ENCODE results near the gene ARFGAP2.

ARFGAP2 gene

DNA sequence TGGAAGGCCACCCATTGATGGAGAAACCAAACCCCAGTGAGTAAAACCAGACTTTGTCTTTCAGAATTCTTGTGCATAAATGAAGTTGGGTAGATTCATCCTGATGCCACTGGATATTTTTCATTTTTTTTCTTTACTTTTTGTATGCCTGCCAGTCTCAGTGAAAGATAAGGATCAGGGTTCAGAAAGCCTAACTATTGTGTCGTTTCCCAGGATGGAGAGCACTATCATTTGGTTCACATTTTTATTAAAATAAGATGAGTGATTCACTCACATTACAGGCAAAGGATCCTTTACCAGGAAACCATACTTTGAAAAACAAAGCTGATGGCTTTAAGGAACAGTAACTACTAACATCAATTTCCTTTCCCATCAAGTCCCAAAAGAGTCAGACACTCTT lies 52.0 kb downstream of the ARFGAP2 start:
- no peak for TF ChIP-seq TAF1 (IDR thresholded peaks at IDR 0.05; ENCODE audit: low read depth)
- TF ChIP-seq CEBPB (IDR thresholded peaks at IDR 0.05) = no peak
- TF ChIP-seq EP300 (IDR thresholded peaks at IDR 0.05; ENCODE audit: borderline replicate concordance) = no peak
- TF ChIP-seq REST (IDR thresholded peaks at IDR 0.05; ENCODE audit: low read depth) = no peak
- TF ChIP-seq, protein P1, sequence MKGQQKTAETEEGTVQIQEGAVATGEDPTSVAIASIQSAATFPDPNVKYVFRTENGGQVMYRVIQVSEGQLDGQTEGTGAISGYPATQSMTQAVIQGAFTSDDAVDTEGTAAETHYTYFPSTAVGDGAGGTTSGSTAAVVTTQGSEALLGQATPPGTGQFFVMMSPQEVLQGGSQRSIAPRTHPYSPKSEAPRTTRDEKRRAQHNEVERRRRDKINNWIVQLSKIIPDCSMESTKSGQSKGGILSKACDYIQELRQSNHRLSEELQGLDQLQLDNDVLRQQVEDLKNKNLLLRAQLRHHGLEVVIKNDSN (IDR thresholded peaks at IDR 0.05) = no peak
- no peak for TF ChIP-seq EGR1 (IDR thresholded peaks at IDR 0.05)
- no peak for TF ChIP-seq CREB1 (IDR thresholded peaks at IDR 0.05; ENCODE audit: low read depth)
- TF ChIP-seq RAD21 (IDR thresholded peaks at IDR 0.05; ENCODE audit: low read depth) = no peak
- no peak for TF ChIP-seq YY1 (IDR thresholded peaks at IDR 0.05; ENCODE audit: low read depth)
- no peak for TF ChIP-seq FOXM1 (IDR thresholded peaks at IDR 0.05; ENCODE audit: borderline replicate concordance, low read depth)
- TF ChIP-seq TEAD4 (IDR thresholded peaks at IDR 0.05) = no peak
- TF ChIP-seq TCF12 (IDR thresholded peaks at IDR 0.05; ENCODE audit: low read depth) = no peak
- no peak for TF ChIP-seq NFIC (IDR thresholded peaks at IDR 0.05)
- TF ChIP-seq, protein P2, sequence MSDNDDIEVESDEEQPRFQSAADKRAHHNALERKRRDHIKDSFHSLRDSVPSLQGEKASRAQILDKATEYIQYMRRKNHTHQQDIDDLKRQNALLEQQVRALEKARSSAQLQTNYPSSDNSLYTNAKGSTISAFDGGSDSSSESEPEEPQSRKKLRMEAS (IDR thresholded peaks at IDR 0.05) = no peak
- no peak for TF ChIP-seq ZBTB7A (IDR thresholded peaks at IDR 0.05; ENCODE audit: low read depth)

GRCh38 chr11:47123094-47123493 lies 53.6 kb downstream of the ARFGAP2 start:
- no peak for TF ChIP-seq REST (IDR thresholded peaks at IDR 0.05; ENCODE audit: low read depth)
- no peak for TF ChIP-seq EGR1 (IDR thresholded peaks at IDR 0.05)
- TF ChIP-seq CREB1 (IDR thresholded peaks at IDR 0.05; ENCODE audit: low read depth) = no peak
- no peak for TF ChIP-seq YY1 (IDR thresholded peaks at IDR 0.05; ENCODE audit: low read depth)
- TF ChIP-seq FOXM1 (IDR thresholded peaks at IDR 0.05; ENCODE audit: borderline replicate concordance, low read depth) = no peak
- no peak for TF ChIP-seq TCF12 (IDR thresholded peaks at IDR 0.05; ENCODE audit: low read depth)

DNA sequence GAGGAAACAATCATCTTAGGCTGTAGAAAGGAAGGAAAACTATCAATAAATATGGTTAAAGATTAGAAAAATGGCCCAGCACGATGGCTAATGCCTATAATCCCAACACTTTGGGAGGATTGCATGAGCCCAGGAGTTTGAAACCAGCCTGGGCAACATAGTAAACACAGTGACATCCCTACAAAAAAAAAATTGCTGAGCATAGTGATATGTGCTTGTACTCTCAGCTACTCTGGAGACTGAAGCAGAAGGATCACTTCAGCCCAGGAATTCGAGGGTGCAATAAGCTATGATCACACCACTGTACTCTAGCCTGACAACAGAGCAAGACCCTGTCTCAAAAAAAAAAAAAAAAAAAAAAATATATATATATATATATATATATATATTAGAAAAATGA lies 54.9 kb downstream of the ARFGAP2 start:
- TF ChIP-seq, protein P1 (IDR thresholded peaks at IDR 0.05) = no peak
- TF ChIP-seq CEBPB (IDR thresholded peaks at IDR 0.05) (no peak), FOXM1 (IDR thresholded peaks at IDR 0.05; ENCODE audit: borderline replicate concordance, low read depth) (no peak), TCF12 (IDR thresholded peaks at IDR 0.05; ENCODE audit: low read depth) (no peak), NFIC (IDR thresholded peaks at IDR 0.05) (no peak), EP300 (IDR thresholded peaks at IDR 0.05; ENCODE audit: borderline replicate concordance) (no peak), EGR1 (IDR thresholded peaks at IDR 0.05) (no peak), REST (IDR thresholded peaks at IDR 0.05; ENCODE audit: low read depth) (no peak), YY1 (IDR thresholded peaks at IDR 0.05; ENCODE audit: low read depth) (no peak), TEAD4 (IDR thresholded peaks at IDR 0.05) (no peak), ZBTB7A (IDR thresholded peaks at IDR 0.05; ENCODE audit: low read depth) (no peak), CREB1 (IDR thresholded peaks at IDR 0.05; ENCODE audit: low read depth) (no peak), RAD21 (IDR thresholded peaks at IDR 0.05; ENCODE audit: low read depth) (no peak), TAF1 (IDR thresholded peaks at IDR 0.05; ENCODE audit: low read depth) (no peak)
- TF ChIP-seq, protein P2 (IDR thresholded peaks at IDR 0.05) = no peak

DNA sequence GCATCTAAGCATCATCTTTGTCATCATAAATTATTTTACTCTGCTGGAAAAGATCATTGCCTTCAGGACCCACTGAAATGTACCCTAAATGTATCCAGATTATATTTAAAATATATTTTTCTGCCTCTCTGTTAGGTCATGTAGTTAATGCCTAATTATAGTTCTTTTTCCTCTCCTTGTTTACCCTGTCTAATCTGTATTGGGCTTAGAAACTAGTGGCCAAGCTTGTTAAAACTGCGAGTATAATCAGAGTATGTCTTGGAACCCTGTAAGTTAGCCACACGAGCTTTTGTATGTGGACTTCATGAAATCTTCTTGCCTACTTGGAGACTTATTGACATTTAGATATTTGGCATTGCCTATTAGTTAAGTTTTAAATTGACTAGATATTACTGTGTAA lies 55.6 kb downstream of the ARFGAP2 start:
- TF ChIP-seq TEAD4 (IDR thresholded peaks at IDR 0.05) = no peak
- TF ChIP-seq REST (IDR thresholded peaks at IDR 0.05; ENCODE audit: low read depth) = no peak
- no peak for TF ChIP-seq CREB1 (IDR thresholded peaks at IDR 0.05; ENCODE audit: low read depth)
- TF ChIP-seq CEBPB (IDR thresholded peaks at IDR 0.05) = no peak
- no peak for TF ChIP-seq EGR1 (IDR thresholded peaks at IDR 0.05)
- TF ChIP-seq NFIC (IDR thresholded peaks at IDR 0.05) = no peak
- no peak for TF ChIP-seq FOXM1 (IDR thresholded peaks at IDR 0.05; ENCODE audit: borderline replicate concordance, low read depth)
- TF ChIP-seq RAD21 (IDR thresholded peaks at IDR 0.05; ENCODE audit: low read depth) = no peak
- no peak for TF ChIP-seq YY1 (IDR thresholded peaks at IDR 0.05; ENCODE audit: low read depth)
- TF ChIP-seq TCF12 (IDR thresholded peaks at IDR 0.05; ENCODE audit: low read depth) = no peak
